ENCODE data around the gene IL1R1. TPM values are rescaled to one million over a fixed set of nuclear protein-coding genes. Genes with fewer than 3 reads are reported as not detected.

Gene IL1R1
- total and polyA plus RNA-seq, 4 experiments from 2014 or later, result 0.86 to 2.6 (median 1.1) TPM

DNA sequence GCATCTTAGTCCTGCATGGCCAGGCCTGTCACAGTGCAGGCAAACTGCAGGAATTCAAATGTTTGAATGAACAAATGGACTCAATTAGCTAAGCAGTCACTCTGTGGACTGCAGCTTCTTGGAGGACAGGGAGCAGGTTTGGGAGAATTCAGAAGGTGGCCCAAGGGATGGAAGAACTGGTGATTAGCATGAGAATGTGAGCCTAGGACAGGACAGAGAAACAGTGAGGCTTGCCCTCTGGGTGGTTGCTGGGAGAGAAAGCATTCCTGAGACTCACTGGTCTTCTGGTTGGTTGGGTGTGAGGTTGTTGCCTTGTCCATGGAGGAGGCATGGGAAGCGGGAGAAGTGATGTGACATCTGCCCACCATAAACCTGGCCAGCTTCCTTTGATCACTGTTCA, 58.0 kb downstream of the IL1R1 start:
- H3K9me3 ChIP-seq (ENCODE audit: control insufficient read depth in 1 of 2, low read length in 2 of 2), result no peaks in the 10 kb centered on the region
- no peaks in the 10 kb centered on the region for H3K36me3 ChIP-seq (ENCODE audit: insufficient read depth, low read length)
- peaks cover 0 to 10% (median 3%) of the 10 kb centered on the region in 8 donors for H3K9me3 Mint-ChIP-seq
- ChIA-PET CTCF (ENCODE audit: partially characterized antibody) (interaction anchor here (0.6 to 1.7 kb wide), 2 partner anchors 40 to 248 kb away, joined by 3 to 5 read pairs; no protein-coding TSS in a partner anchor), POLR2A (ENCODE audit: partially characterized antibody) (no interaction called here)
- peaks cover 2% of the 10 kb centered on the region in 2 donors for H3K27me3 Mint-ChIP-seq
- peaks cover 4% of the 10 kb centered on the region for H3K4me1 ChIP-seq (ENCODE audit: insufficient read depth, low read length)
- H3K27me3 ChIP-seq (ENCODE audit: insufficient read depth, low read length), result no peaks in the 10 kb centered on the region
- no peak overlapping the region for H3K27ac ChIP-seq (ENCODE audit: low read depth, low read length)
- no peak overlapping the region for H3K4me3 Mint-ChIP-seq
- no peak overlapping the region for H3K27ac Mint-ChIP-seq
- intact Hi-C loops (cut with micrococcal nuclease), result no loop called here
- no peak for DNase-seq
- peaks cover 2 to 9% (median 7%) of the 10 kb centered on the region in 4 donors for H3K4me1 Mint-ChIP-seq
- H3K36me3 Mint-ChIP-seq, result no peaks in the 10 kb centered on the region
- no peak overlapping the region for H3K4me3 ChIP-seq (ENCODE audit: low read length in 2 of 2)

DNA sequence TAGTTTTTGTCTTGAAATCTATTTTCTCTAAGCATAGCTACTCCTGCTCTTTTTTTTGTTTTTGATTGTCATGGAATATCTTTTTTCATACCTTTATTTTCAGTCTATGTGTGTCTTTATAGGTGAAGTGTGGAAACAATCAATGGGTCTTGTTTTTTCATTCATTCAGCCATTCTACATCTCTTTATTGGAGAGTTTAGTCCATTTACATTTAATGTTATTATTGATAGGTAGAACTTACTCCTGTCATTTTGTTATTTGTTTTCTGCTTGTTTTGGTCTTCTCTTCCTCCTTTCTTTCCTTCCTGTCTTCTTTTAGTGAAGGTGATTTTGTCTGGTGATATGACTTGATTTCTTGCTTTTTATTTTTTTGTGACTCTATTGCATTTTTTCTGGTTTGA, 62.1 kb downstream of the IL1R1 start:
- H3K27ac ChIP-seq (ENCODE audit: low read depth, low read length), result no peak overlapping the region
- POLR2A ChIA-PET (ENCODE audit: partially characterized antibody), result no interaction called here
- CTCF ChIA-PET (ENCODE audit: partially characterized antibody), result no interaction called here

DNA sequence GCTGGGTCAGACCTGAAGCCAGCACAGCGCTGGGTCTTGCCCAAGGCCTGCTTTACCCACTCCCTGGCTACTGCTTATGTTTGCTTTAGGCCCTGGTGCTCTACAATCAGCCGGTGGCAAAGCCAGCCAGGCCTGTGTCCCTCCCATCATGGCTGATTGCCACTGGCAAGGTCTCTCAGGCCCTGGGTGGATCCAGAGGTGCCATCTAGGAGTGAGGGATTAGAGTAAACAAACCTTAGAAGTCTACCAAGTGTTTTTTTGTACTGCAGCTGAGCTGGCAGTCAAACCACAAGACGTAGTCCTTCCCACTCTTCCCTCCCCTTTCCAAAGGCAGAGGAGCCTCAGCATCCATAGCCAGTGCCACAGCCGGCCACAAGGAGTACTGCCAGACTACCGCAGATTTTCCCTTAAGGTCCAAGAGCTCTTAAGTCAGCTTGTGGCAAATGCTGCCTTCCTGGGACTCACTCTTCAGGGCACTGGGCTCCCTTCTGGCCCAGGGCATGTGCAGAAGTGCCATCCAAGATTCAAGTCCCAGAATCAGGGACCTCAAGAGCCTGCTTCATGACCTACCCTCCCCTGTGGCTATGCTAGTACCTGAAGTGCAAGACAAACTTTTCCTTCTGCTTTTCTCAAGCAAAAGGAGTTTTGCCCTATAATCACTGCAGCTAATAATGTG, 64.3 kb downstream of the IL1R1 start:
- H3K4me3 Mint-ChIP-seq, result no peak overlapping the region
- intact Hi-C loops (cut with micrococcal nuclease), result no loop called here
- no peaks in the 10 kb centered on the region for H3K4me1 Mint-ChIP-seq
- DNase-seq, result no peak
- H3K27ac Mint-ChIP-seq, result no peak overlapping the region
- no peak overlapping the region for H3K4me3 ChIP-seq (ENCODE audit: low read length in 2 of 2)
- peaks cover 0 to 10% (median 3%) of the 10 kb centered on the region in 8 donors for H3K9me3 Mint-ChIP-seq
- no peaks in the 10 kb centered on the region for H3K36me3 ChIP-seq (ENCODE audit: insufficient read depth, low read length)
- H3K4me1 ChIP-seq (ENCODE audit: insufficient read depth, low read length), result no peaks in the 10 kb centered on the region
- H3K27ac ChIP-seq (ENCODE audit: low read depth, low read length), result no peak overlapping the region
- ChIA-PET CTCF (ENCODE audit: partially characterized antibody) (no interaction called here), POLR2A (ENCODE audit: partially characterized antibody) (no interaction called here)
- H3K36me3 Mint-ChIP-seq, result no peaks in the 10 kb centered on the region
- H3K27me3 ChIP-seq (ENCODE audit: insufficient read depth, low read length), result no peaks in the 10 kb centered on the region
- no peaks in the 10 kb centered on the region for H3K27me3 Mint-ChIP-seq
- no peaks in the 10 kb centered on the region for H3K9me3 ChIP-seq (ENCODE audit: control insufficient read depth in 1 of 2, low read length in 2 of 2)

More for the DNA sequence above, 62.1 kb downstream of the IL1R1 start:
- Histone ChIP-seq H3K36me3 (ENCODE audit: insufficient read depth, low read length) (no peaks in the 10 kb centered on the region), H3K4me3 (ENCODE audit: low read length in 2 of 2) (no peak overlapping the region), H3K27me3 (ENCODE audit: insufficient read depth, low read length) (no peaks in the 10 kb centered on the region), H3K9me3 (ENCODE audit: control insufficient read depth in 1 of 2, low read length in 2 of 2) (no peaks in the 10 kb centered on the region), H3K4me1 (ENCODE audit: insufficient read depth, low read length) (no peaks in the 10 kb centered on the region)
- peak overlapping the region in 1 of 8 donors; percentile 28 for H3K4me3 Mint-ChIP-seq
- intact Hi-C loops (cut with micrococcal nuclease), result no loop called here
- H3K9me3 Mint-ChIP-seq, result peaks cover 0 to 10% (median 3%) of the 10 kb centered on the region in 8 donors
- H3K36me3 Mint-ChIP-seq, result no peaks in the 10 kb centered on the region
- no peaks in the 10 kb centered on the region for H3K4me1 Mint-ChIP-seq
- H3K27ac Mint-ChIP-seq, result peak overlapping the region in 1 of 7 donors; percentile 2
- no peaks in the 10 kb centered on the region for H3K27me3 Mint-ChIP-seq
- no peak for DNase-seq

DNA sequence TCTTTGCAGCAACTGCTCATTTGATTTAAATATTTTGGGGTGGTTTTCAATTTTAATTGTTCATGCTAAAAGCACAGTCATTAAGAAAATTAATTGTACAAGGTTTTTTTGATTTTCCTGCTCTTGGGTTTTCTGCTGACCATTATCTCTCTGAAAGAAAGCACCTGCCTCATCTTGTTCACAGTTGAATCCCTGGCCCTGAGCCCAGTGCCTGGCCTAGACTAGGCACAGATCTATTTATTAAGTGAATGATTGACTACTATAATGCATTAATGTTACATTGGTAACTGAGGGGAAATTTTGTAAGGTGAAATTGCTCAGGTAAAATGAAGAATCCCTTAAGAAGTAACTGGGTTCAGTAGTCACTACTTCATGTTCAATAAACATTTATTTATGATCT, 66.2 kb downstream of the IL1R1 start:
- Mint-ChIP-seq H3K4me1 (no peaks in the 10 kb centered on the region), H3K36me3 (no peaks in the 10 kb centered on the region), H3K27me3 (no peaks in the 10 kb centered on the region), H3K27ac (no peak overlapping the region), H3K9me3 (peaks cover 0 to 10% (median 2%) of the 10 kb centered on the region in 8 donors), H3K4me3 (no peak overlapping the region)
- no peaks in the 10 kb centered on the region for H3K4me1 ChIP-seq (ENCODE audit: insufficient read depth, low read length)
- ChIA-PET POLR2A (ENCODE audit: partially characterized antibody) (no interaction called here), CTCF (ENCODE audit: partially characterized antibody) (interaction anchor here (1.1 to 1.4 kb wide), 2 partner anchors 16 kb away, joined by 3 read pairs; no protein-coding TSS in a partner anchor)
- no peaks in the 10 kb centered on the region for H3K9me3 ChIP-seq (ENCODE audit: control insufficient read depth in 1 of 2, low read length in 2 of 2)
- intact Hi-C loops (cut with micrococcal nuclease), result no loop called here
- no peak overlapping the region for H3K27ac ChIP-seq (ENCODE audit: low read depth, low read length)
- no peak overlapping the region for H3K4me3 ChIP-seq (ENCODE audit: low read length in 2 of 2)
- no peaks in the 10 kb centered on the region for H3K27me3 ChIP-seq (ENCODE audit: insufficient read depth, low read length)
- no peaks in the 10 kb centered on the region for H3K36me3 ChIP-seq (ENCODE audit: insufficient read depth, low read length)
- DNase-seq, result no peak

DNA sequence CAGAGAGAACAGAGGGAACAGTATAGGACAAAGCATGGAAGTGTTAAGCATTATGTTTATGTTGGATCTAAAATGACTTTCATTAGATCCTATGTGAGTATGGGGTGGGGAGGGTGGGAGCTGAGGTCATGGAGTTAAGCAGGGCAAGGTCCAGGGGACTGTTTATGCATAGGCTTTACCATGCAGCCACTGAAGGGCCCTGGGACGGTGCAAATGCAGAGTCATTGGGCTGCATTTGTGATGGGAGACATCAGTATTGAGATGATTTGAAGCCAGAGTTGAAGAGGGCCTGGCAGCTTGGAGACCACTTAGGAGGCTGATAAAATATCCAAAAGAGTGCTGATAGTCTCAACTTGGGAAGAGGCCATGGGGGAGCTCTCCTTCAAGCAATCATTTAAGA, 66.9 kb downstream of the IL1R1 start:
- CTCF ChIA-PET (ENCODE audit: partially characterized antibody), result interaction anchor here (0.9 to 1.4 kb wide), 3 partner anchors 17 to 189 kb away, joined by 3 to 8 read pairs (median 3); no protein-coding TSS in a partner anchor

DNA sequence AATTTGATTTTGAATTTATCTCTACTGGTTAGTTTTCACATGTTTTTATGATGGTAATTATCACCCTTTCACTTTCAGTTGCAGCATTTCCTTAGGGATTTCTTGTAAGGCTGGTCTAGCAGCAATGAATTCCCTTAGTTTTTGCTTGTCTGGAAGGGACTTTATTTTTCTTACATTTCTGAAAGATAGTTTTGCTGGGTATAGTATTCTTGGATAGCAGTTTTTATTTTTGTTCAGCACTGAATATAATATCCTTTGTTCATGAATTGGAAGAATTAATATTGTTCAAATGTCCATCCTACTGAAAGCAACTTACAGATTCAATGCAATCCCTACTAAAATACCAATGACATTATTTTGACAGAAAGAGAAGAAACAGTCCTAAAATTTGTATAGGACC, 74.5 kb downstream of the IL1R1 start:
- DNase-seq, result no peak
- H3K27ac ChIP-seq (ENCODE audit: low read depth, low read length), result no peak overlapping the region
- intact Hi-C loops (cut with micrococcal nuclease), result no loop called here
- H3K9me3 Mint-ChIP-seq, result peaks cover 10 to 42% (median 37%) of the 10 kb centered on the region in 8 donors
- no peaks in the 10 kb centered on the region for H3K27me3 ChIP-seq (ENCODE audit: insufficient read depth, low read length)
- H3K27me3 Mint-ChIP-seq, result no peaks in the 10 kb centered on the region
- POLR2A ChIA-PET (ENCODE audit: partially characterized antibody), result no interaction called here
- peaks cover 16% of the 10 kb centered on the region for H3K4me1 ChIP-seq (ENCODE audit: insufficient read depth, low read length)
- H3K4me3 Mint-ChIP-seq, result no peak overlapping the region
- H3K27ac Mint-ChIP-seq, result no peak overlapping the region
- H3K9me3 ChIP-seq (ENCODE audit: control insufficient read depth in 1 of 2, low read length in 2 of 2), result peaks cover 0 to 4% of the 10 kb centered on the region in 2 donors
- H3K36me3 ChIP-seq (ENCODE audit: insufficient read depth, low read length), result no peaks in the 10 kb centered on the region
- peaks cover 13 to 23% (median 16%) of the 10 kb centered on the region in 4 donors for H3K4me1 Mint-ChIP-seq
- H3K36me3 Mint-ChIP-seq, result peaks cover 20 to 31% of the 10 kb centered on the region in 2 donors
- CTCF ChIA-PET (ENCODE audit: partially characterized antibody), result no interaction called here
- no peak overlapping the region for H3K4me3 ChIP-seq (ENCODE audit: low read length in 2 of 2)

More for the DNA sequence above, 66.9 kb downstream of the IL1R1 start:
- POLR2A ChIA-PET (ENCODE audit: partially characterized antibody), result no interaction called here
- H3K27ac Mint-ChIP-seq, result no peak overlapping the region
- H3K4me3 Mint-ChIP-seq, result no peak overlapping the region
- no peaks in the 10 kb centered on the region for H3K36me3 Mint-ChIP-seq
- H3K4me1 Mint-ChIP-seq, result no peaks in the 10 kb centered on the region
- no peaks in the 10 kb centered on the region for H3K27me3 ChIP-seq (ENCODE audit: insufficient read depth, low read length)
- H3K9me3 Mint-ChIP-seq, result peaks cover 0 to 9% (median 2%) of the 10 kb centered on the region in 8 donors
- H3K4me3 ChIP-seq (ENCODE audit: low read length in 2 of 2), result no peak overlapping the region
- H3K9me3 ChIP-seq (ENCODE audit: control insufficient read depth in 1 of 2, low read length in 2 of 2), result no peaks in the 10 kb centered on the region
- DNase-seq, result no peak
- H3K27me3 Mint-ChIP-seq, result no peaks in the 10 kb centered on the region
- no peaks in the 10 kb centered on the region for H3K4me1 ChIP-seq (ENCODE audit: insufficient read depth, low read length)
- no peaks in the 10 kb centered on the region for H3K36me3 ChIP-seq (ENCODE audit: insufficient read depth, low read length)
- intact Hi-C loops (cut with micrococcal nuclease), result no loop called here
- no peak overlapping the region for H3K27ac ChIP-seq (ENCODE audit: low read depth, low read length)

DNA sequence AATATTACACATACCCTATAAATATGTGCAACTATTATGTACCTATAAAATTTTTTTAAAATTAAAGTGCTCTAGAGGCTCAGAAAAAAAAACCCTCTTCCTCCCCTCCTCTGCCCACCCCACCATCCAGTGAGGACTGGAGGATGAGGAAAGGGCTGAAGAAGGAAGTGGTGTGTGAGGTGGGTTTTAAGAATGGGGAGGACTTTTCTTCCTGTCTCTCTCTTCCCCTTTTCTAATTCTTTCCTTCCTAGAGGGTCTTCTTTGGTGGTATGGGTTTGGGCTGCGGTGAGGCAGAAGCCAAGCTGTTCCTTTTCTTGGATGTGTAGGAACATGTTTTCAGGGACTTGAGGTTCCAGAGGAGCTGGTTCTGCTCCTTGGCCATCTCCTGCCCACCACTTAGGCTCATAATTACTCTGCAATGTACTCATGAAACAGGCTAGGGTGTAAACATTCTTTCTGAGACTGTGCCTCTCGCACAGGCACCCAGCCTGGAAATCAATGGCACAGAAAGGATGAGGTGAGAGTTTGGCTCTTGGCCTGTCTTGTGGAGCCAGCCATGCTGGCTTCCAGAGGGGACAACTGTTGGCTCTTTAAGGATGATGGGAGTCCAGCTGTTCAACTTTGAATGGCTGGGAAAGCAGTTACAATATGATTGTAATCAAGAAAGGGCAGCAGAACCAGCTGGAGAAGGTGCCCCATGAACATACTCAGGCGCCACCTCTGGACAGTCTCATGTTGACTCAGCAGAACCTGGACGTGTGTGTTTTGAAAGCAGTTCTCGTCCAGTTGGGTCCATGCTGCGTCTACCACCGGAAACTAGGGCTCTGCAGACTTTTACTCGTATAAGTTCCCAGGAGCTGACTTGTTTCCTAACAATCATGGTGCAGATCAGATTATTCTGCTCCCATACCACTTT, 82.5 kb downstream of the IL1R1 start:
- Histone ChIP-seq H3K4me1 (ENCODE audit: insufficient read depth, low read length) (peaks cover 20% of the 10 kb centered on the region), H3K36me3 (ENCODE audit: insufficient read depth, low read length) (no peaks in the 10 kb centered on the region), H3K4me3 (ENCODE audit: low read length in 2 of 2) (no peak overlapping the region), H3K9me3 (ENCODE audit: control insufficient read depth in 1 of 2, low read length in 2 of 2) (no peaks in the 10 kb centered on the region), H3K27me3 (ENCODE audit: insufficient read depth, low read length) (no peaks in the 10 kb centered on the region), H3K27ac (ENCODE audit: low read depth, low read length) (no peak overlapping the region)
- Mint-ChIP-seq H3K4me1 (peaks cover 7 to 18% (median 12%) of the 10 kb centered on the region in 4 donors), H3K36me3 (peaks cover 0 to 2% of the 10 kb centered on the region in 2 donors), H3K4me3 (no peak overlapping the region), H3K27ac (no peak overlapping the region), H3K9me3 (peaks cover 0 to 3% (median 0%) of the 10 kb centered on the region in 8 donors), H3K27me3 (no peaks in the 10 kb centered on the region)
- intact Hi-C loops (cut with micrococcal nuclease), result no loop called here
- ChIA-PET POLR2A (ENCODE audit: partially characterized antibody) (no interaction called here), CTCF (ENCODE audit: partially characterized antibody) (no interaction called here)
- no peak for DNase-seq

All from CD4-positive, alpha-beta memory T cell (primary cell).